ENCODE data around the gene CCDC93.
"Not testable (repeated sequence)": the region's sequence is repeated elsewhere in the genome, so short reads cannot be mapped to it uniquely, and the experiment has no call there.

Gene CCDC93

DNA sequence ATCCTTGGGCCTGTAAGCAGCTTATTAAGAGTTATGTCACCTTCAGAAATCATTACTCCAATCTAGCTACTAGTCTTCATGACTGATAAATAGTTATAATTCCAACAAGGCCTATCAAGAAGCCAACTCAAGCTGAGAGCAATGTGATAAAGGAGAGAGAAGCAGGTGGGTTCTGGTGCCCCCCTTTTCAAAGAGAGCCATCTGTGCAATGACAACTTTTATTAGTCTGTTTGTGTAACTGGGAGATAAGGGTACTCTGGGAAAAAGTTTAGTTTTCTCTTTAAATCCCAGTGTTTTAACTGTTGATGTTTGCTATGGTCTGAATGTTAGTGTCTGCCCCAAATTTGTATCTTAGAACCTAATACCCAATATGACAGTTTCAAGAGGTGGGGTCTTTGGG, 60.6 kb downstream of the CCDC93 start:
- no peak for DNase-seq (ENCODE audit: low spot score)

GRCh38 chr2:117952701-117953100, 61.2 kb downstream of the CCDC93 start:
- no peak for DNase-seq (ENCODE audit: low spot score)

DNA sequence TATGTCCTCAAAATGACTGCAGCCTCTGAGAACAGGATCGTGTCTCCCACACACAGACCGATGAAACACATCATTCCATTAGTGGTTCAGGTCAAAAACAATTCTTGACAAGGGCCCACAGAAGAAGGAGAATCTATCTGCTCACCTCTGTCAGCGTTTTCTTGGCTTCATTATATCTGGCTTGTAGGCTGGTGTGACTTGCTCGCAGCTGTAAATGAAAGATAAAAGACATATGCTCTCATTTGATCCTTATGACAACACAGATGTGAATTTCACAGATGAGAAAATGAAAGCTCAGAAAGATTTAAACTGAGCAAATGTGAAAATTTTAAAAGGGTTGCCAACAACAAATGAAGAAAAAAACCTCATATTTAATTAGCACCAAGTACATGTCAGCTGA, 61.6 kb downstream of the CCDC93 start:
- no peak for DNase-seq (ENCODE audit: low spot score)

- DNase-seq (ENCODE audit: low spot score), result no peak
Measured at GRCh38 chr2:117949806-117950205, 64.1 kb downstream of the CCDC93 start.

DNA sequence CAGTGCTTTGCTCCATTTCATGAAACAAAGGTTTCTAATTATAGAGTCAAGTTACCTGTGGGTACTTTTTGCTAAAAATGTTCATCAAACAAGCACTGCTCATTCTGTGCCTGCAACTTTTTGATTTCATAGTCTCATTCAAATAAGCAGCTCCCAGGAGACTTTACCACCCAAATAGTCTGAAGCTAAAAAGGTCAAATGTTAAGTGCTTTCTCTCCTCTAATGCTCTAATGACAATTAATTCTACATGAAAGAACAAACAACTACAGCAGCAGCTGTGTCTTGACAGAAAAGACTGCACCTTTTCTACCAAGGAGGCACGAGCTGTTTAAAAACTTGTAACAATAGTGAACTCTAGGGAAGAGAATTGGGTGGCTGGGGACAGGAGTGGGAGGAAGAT, 65.3 kb downstream of the CCDC93 start:
- DNase-seq (ENCODE audit: low spot score), result no peak

DNA sequence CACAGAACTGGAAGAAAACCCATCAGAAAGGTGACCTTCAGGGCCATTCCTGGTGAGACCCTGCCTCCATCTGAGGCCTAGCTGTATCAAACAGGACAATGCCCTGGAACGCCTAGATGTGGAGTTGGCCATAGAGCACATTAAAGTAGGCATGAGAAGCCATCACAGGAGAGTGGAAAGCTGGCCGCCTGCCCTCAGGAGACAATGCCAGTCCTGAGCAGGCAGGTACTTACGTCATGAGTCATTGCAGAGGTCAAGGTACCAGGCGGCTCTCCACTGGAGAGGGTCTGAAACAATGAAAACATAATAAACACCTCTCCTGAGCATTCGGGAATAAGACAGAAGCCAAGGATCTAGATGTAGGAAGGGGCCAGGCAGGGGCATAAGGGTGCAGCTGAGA, 68.6 kb downstream of the CCDC93 start:
- DNase-seq (ENCODE audit: low spot score), result no peak

DNA sequence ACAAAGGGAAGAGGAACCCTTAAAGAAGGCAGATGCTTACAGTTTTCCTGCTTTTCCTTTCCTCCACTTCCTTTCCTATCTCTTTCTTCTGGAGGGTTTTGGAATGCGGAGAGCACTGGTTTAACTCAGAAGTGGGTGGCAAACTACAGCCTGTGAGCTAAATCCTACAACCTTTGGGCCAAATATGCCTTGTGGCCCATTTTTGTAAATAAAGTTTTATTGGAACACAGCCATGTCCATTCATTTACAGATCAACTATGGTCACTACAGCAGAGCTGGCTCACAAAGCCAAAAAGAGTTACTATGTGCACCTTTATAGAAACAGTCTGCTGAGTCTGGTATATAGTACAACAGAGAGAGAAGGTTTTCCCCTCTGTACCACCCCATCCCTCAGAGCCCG, 69.1 kb downstream of the CCDC93 start:
- no peak for DNase-seq (ENCODE audit: low spot score)

GRCh38 chr2:117943013-117943672, 70.7 kb downstream of the CCDC93 start:
- DNase-seq (ENCODE audit: low spot score), result peak; percentile 53

GRCh38 chr2:117942551-117942950, 71.3 kb downstream of the CCDC93 start:
- peak; percentile 47 for DNase-seq (ENCODE audit: low spot score)

DNA sequence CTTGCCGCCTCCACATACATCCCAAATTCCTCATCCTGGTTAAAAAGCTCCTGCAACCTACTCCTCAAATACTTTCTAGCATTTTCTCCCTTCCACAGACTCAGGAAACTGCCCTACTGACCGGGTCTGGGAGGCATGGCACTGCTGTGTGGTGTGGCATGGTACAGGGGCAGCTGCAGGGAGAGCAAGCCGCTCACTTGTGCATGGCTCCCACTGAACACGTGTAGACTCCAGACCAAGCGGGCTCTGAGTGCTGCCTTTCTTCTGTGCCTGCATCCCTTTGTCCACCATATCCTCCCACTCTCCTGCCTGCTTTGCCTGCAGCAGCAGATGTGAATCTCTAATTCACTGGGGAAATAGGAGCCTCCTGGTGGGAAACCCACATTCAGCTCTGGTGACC, 72.2 kb downstream of the CCDC93 start:
- DNase-seq (ENCODE audit: low spot score), result no peak

- DNase-seq (ENCODE audit: low spot score), result peak; percentile 48
Measured at GRCh38 chr2:117940436-117940835, 73.4 kb downstream of the CCDC93 start.

- no peak for DNase-seq (ENCODE audit: low spot score)
Measured at GRCh38 chr2:117938611-117939010, 75.3 kb downstream of the CCDC93 start.

DNA sequence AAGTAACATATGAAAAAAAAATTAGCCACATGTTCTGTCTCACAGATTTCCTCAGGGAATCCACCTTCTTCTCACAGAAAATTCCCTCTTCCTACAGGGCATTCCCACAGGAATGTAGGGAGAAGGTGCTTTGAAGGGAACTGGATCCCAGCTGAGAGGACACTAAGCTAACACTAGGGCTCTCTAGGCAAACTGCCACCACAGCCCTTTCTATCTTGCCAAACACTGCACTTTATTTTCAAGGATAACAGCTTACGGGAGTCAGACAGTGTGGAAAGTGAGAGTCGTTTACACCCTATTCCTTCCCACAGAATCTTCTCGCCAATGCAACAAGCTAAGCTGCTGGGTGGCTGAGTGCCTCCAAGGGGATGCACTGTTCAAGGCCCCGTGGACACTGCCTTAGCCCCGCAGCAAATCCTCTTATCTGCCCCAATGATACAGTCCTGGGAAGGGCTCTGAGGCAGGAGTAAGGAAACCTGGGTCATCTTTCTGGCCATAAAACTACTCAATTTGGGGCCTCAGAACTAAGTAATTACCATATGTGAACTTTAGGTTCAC, 76.9 kb downstream of the CCDC93 start:
- no peak for DNase-seq (ENCODE audit: low spot score)

DNA sequence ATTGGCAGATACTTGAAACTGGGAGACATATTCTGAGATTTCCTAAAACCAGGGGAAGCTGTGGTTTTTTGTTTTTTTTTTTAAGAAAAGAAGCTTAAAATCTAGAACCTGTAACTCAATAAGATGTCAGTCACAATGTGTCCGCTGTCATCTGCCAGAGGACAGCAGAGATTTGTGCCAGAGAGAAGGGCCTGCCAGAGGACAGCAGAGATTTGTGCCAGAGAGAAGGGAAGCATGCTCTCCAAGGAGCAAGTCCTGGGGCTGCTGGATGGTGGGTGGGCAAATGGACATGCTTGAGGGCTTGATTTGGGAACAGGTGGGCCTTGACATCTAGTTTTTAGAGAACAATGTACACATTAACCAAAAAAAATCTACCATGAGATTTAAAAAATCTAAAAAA, 77.9 kb downstream of the CCDC93 start:
- no peak for DNase-seq (ENCODE audit: low spot score)

GRCh38 chr2:117935456-117935855, 78.4 kb downstream of the CCDC93 start:
- no peak for DNase-seq (ENCODE audit: low spot score)

DNA sequence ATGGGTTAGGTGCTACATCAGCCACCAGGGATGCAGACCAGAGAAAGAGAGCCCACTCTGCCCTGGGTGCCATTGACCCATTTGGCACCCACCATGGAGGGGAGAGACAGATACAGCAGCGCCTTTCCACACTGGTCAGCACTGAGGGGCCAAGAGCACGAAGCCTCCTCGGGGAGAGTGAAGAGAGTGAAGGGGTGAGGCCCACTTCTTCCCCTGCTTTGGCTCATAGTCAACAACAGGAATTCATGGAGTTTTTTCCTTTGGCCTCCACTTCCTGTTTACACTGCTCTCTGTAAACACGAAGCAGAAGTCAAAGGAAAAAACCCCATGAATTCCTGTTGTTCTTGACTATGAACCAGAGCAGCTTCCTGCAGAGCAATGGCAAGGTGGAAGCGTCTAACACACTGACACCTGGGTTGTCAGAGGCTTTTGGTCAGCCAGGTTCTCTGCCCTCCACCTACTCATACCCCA, 80.0 kb downstream of the CCDC93 start:
- no peak for DNase-seq (ENCODE audit: low spot score)

GRCh38 chr2:117931978-117932377, 81.9 kb downstream of the CCDC93 start:
- no peak for DNase-seq (ENCODE audit: low spot score)

- no peak for DNase-seq (ENCODE audit: low spot score)
Measured at GRCh38 chr2:117931266-117931665, 82.6 kb downstream of the CCDC93 start.

- DNase-seq (ENCODE audit: low spot score), result no peak
Measured at GRCh38 chr2:117930775-117931174, 83.1 kb downstream of the CCDC93 start.

- not testable (repeated sequence) for DNase-seq (ENCODE audit: low spot score)
Measured at GRCh38 chr2:117923471-117923870, 90.4 kb downstream of the CCDC93 start.

- DNase-seq (ENCODE audit: low spot score), result no peak
Measured at GRCh38 chr2:117921520-117921919, 92.3 kb downstream of the CCDC93 start.

- no peak for DNase-seq (ENCODE audit: low spot score)
Measured at GRCh38 chr2:117918608-117919007, 95.3 kb downstream of the CCDC93 start.

DNA sequence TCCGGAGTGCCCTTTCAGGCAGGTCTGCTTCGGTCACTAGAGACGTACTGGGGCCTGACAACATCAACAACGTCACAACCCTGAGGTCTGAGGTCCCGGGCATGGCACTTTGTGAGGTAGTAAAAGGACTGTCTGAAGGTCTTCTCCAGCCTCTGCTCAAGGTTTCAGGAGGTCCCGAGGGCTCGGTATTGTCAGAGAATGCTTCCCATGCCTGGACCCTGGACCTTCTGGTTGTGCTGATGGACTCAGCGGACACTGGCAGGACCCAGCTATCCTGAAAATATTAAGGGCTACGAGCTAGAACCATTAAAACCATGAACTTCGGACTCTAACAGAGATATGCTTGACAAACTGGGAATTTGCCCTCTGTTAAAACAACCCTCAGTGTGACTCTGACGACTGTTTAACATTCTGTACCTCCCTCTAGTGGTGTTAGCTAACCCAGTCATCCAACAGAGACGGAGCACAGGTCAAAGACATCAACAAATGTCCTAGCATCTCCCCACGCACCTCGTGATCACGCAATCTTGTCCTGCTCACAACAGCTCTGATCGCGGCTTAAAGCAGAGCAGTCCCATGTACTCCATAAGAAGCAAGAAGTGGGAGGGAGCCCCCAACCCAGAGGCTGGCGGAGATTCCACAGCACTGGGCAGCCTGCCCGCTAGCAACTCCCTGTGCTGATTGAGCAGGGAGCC, 96.5 kb downstream of the CCDC93 start:
- no peak for DNase-seq (ENCODE audit: low spot score)

DNA sequence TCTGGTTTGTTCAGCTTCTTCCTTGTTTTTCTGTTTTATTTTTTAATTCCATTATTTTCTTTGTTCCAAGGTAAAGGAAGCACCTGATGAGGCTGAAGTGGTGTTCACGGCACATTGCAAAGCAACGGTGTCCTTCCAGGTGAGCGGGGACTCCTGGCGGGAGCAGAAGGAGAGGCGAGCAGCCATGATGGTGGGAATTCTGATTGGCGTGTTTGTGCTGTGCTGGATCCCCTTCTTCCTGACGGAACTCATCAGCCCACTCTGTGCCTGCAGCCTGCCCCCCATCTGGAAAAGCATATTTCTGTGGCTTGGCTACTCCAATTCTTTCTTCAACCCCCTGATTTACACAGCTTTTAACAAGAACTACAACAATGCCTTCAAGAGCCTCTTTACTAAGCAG, 110.9 kb downstream of the CCDC93 start:
- DNase-seq (ENCODE audit: low spot score), result no peak

Data from AG20443 (cell line).